SK-N-SH (cell line): ENCODE data around the gene ATRN. TPM values are rescaled to one million over a fixed set of nuclear protein-coding genes. Genes with fewer than 3 reads are reported as not detected.

Experiments used
- CTCF ChIA-PET: fragments of 300-600, 350-600 bp; formaldehyde crosslinking; extraction: SDS; loops from one replicate; lab custom pipeline; 2021; lab: Yijun Ruan, JAX
- POLR2A ChIA-PET: fragments of 350-600 bp; sonication (Branson Sonifier 250); formaldehyde crosslinking; extraction: SDS; loops from one replicate; lab custom pipeline; 2020; ENCODE audit warnings: antibody characterized with exemption, inconsistent platforms; lab: Yijun Ruan, JAX
- DNase-seq: peaks from one replicate; pipeline ENCODE4 v3.0.0; 2012
- H2AFZ ChIP-seq: fragments of 200-600 bp; sonication (generic); 2 replicates; pipeline ENCODE4 v1.8.1; 2016; ENCODE audit warnings: antibody characterized with exemption, mild to moderate bottlenecking, low read depth
- H3F3A ChIP-seq: fragments of 200-600 bp; sonication (generic); replicated peaks from 2 replicates; pipeline ENCODE3; 2016; ENCODE audit warnings: antibody characterized with exemption, mild to moderate bottlenecking; ENCODE audit not compliant: insufficient read depth
- H3K27ac ChIP-seq, 2 experiments: fragments of 200-500 bp in 1 of 2; fragments of 200-600 bp in 1 of 2; sonication (Bioruptor generic) in 1 of 2; sonication (generic), shearing (Covaris generic) in 1 of 2; 2 replicates each; pipeline versions ENCODE4 v1.5.1 to v1.6.1; 2014 to 2016; ENCODE audit warnings: low read depth in 2 of 2, inconsistent platforms in 1 of 2, low read length in 1 of 2, mild to moderate bottlenecking in 1 of 2, mixed read lengths in 1 of 2
- H3K27me3 ChIP-seq: fragments of 200-600 bp; sonication (generic), shearing (Covaris generic); 2 replicates; pipeline ENCODE4 v1.6.1; 2016; ENCODE audit warnings: mixed run types; ENCODE audit not compliant: insufficient read depth
- H3K36me3 ChIP-seq, 2 experiments: fragments of 200-500 bp in 1 of 2; fragments of 200-600 bp in 1 of 2; sonication (Bioruptor generic) in 1 of 2; sonication (generic) in 1 of 2; replicated peaks in 1 of 2; 2 replicates each; pipeline versions ENCODE3 to v1.5.1; 2014 to 2016; ENCODE audit warnings: low read length in 1 of 2, mild to moderate bottlenecking in 1 of 2; ENCODE audit not compliant: insufficient read depth in 2 of 2, control insufficient read depth in 1 of 2
- H3K4me1 ChIP-seq, 2 experiments: fragments of 200-500 bp in 1 of 2; fragments of 200-600 bp in 1 of 2; sonication (Bioruptor generic) in 1 of 2; sonication (generic), shearing (Covaris generic) in 1 of 2; 2 replicates each; pipeline versions ENCODE4 v1.5.1 to v1.6.1; 2014 to 2016; ENCODE audit warnings: low read depth in 1 of 2, low read length in 1 of 2, mixed run types in 1 of 2; ENCODE audit not compliant: insufficient read depth in 2 of 2, control insufficient read depth in 1 of 2
- H3K4me2 ChIP-seq: fragments of 200-600 bp; sonication (generic), shearing (Covaris generic); 2 replicates; pipeline ENCODE4 v1.6.1; 2017; ENCODE audit warnings: mixed run types
- H3K4me3 ChIP-seq, 2 experiments: fragments of 200-500 bp in 1 of 2; fragments of 200-600 bp in 1 of 2; sonication (Bioruptor generic) in 1 of 2; sonication (generic), shearing (Covaris generic) in 1 of 2; 2 replicates each; pipeline versions ENCODE4 v1.5.1 to v1.8.1; 2014 to 2016; ENCODE audit warnings: low read depth in 2 of 2, inconsistent platforms in 1 of 2, low read length in 1 of 2, mild to moderate bottlenecking in 1 of 2, mixed read lengths in 1 of 2, moderate library complexity in 1 of 2
- H3K79me2 ChIP-seq: fragments of 200-600 bp; sonication (generic); 2 replicates; pipeline ENCODE4 v1.8.1; 2017; ENCODE audit warnings: mild to moderate bottlenecking; ENCODE audit not compliant: insufficient read depth
- H3K9ac ChIP-seq: fragments of 200-600 bp; sonication (generic); 2 replicates; pipeline ENCODE4 v1.6.1; 2017; ENCODE audit warnings: mixed run types
- H3K9me2 ChIP-seq: fragments of 200-600 bp; sonication (generic); 2 replicates; pipeline ENCODE4 v1.6.1; 2017; ENCODE audit warnings: mixed run types
- H3K9me3 ChIP-seq: fragments of 200-600 bp; sonication (generic); 2 replicates; pipeline ENCODE4 v1.6.1; 2017; ENCODE audit warnings: mixed run types, mild to moderate bottlenecking, moderate library complexity
- H4K20me1 ChIP-seq: fragments of 200-600 bp; sonication (generic); 2 replicates; pipeline ENCODE4 v1.6.1; 2017; ENCODE audit warnings: mild to moderate bottlenecking, mixed run types; ENCODE audit not compliant: insufficient read depth
- CHD2 ChIP-seq: fragments of 150-350 bp; IDR thresholded peaks from 2 replicates; pipeline ENCODE4 v1.6.1; 2018; ENCODE audit warnings: low read length; ENCODE audit not compliant: partially characterized antibody
- CTCF ChIP-seq: fragments of 200-600 bp; sonication (generic); IDR thresholded peaks from 2 replicates; pipeline ENCODE4 v1.6.1; 2017; ENCODE audit warnings: antibody characterized with exemption, mild to moderate bottlenecking, moderate library complexity
- ELF1 ChIP-seq: IDR thresholded peaks from 2 replicates; pipeline ENCODE4 v1.4.0; 2012
- FOSL2 ChIP-seq: IDR thresholded peaks from 2 replicates; pipeline ENCODE4 v1.4.0; 2012; ENCODE audit warnings: low read depth, mild to moderate bottlenecking, moderate library complexity, borderline replicate concordance
- FOXJ3 ChIP-seq: sonication (generic); formaldehyde crosslinking; IDR thresholded peaks from 2 replicates; pipeline ENCODE4 v1.5.1; 2020; ENCODE audit warnings: mild to moderate bottlenecking, missing genetic modification reagents
- FOXM1 ChIP-seq: IDR thresholded peaks from 2 replicates; pipeline ENCODE4 v1.4.0; 2012; ENCODE audit warnings: low read depth, mild to moderate bottlenecking
- GABPA ChIP-seq: IDR thresholded peaks from 2 replicates; pipeline ENCODE4 v1.4.0; 2012; ENCODE audit warnings: low read depth, mild to moderate bottlenecking
- IRF3 ChIP-seq: fragments of 150-350 bp; IDR thresholded peaks from 2 replicates; pipeline ENCODE4 v1.6.1; 2016; ENCODE audit warnings: mild to moderate bottlenecking, low read depth, low read length
- JUND ChIP-seq: IDR thresholded peaks from 2 replicates; pipeline ENCODE4 v1.4.0; 2012
- MAX ChIP-seq: IDR thresholded peaks from 2 replicates; pipeline ENCODE4 v1.4.0; 2012; ENCODE audit warnings: low read depth
- MXI1 ChIP-seq: IDR thresholded peaks from 2 replicates; pipeline ENCODE4 v1.6.1; 2012; ENCODE audit warnings: mild to moderate bottlenecking, low read depth, low read length, improper control_type of control experiment
- NRF1 ChIP-seq: IDR thresholded peaks from 2 replicates; pipeline ENCODE4 v1.6.1; 2012; ENCODE audit warnings: low read depth, mild to moderate bottlenecking, low read length
- POLR2AphosphoS5 ChIP-seq: IDR thresholded peaks from 2 replicates; pipeline ENCODE4 v1.6.1; 2012; ENCODE audit warnings: low read depth, low read length
- RAD21 ChIP-seq: IDR thresholded peaks from 2 replicates; pipeline ENCODE4 v1.6.1; 2012; ENCODE audit warnings: mild to moderate bottlenecking, low read length
- RCOR1 ChIP-seq: fragments of 150-350 bp; IDR thresholded peaks from 2 replicates; pipeline ENCODE4 v1.6.1; 2017; ENCODE audit warnings: antibody characterized with exemption, low read length
- RFX5 ChIP-seq: IDR thresholded peaks from 2 replicates; pipeline ENCODE4 v1.6.1; 2012; ENCODE audit warnings: mild to moderate bottlenecking, improper control_type of control experiment, low read length
- RXRA ChIP-seq: IDR thresholded peaks from 2 replicates; pipeline ENCODE4 v1.4.0; 2012; ENCODE audit warnings: low read depth, mild to moderate bottlenecking, borderline replicate concordance
- SIN3A ChIP-seq: IDR thresholded peaks from 2 replicates; pipeline ENCODE4 v1.6.1; 2012; ENCODE audit warnings: low read depth, mild to moderate bottlenecking, low read length, moderate library complexity, borderline replicate concordance
- TAF1 ChIP-seq: IDR thresholded peaks from 2 replicates; pipeline ENCODE4 v1.6.1; 2012; ENCODE audit warnings: low read depth, mild to moderate bottlenecking, low read length, moderate library complexity, borderline replicate concordance
- TCF12 ChIP-seq: IDR thresholded peaks from 2 replicates; pipeline ENCODE4 v1.4.0; 2012
- USF1 ChIP-seq: IDR thresholded peaks from 2 replicates; pipeline ENCODE4 v1.4.0; 2012; ENCODE audit warnings: low read depth, borderline replicate concordance
- USF2 ChIP-seq: fragments of 150-350 bp; IDR thresholded peaks from 2 replicates; pipeline ENCODE4 v1.6.1; 2017; ENCODE audit warnings: antibody characterized with exemption, low read length, low read depth, borderline replicate concordance
- YY1 ChIP-seq: IDR thresholded peaks from 2 replicates; pipeline ENCODE4 v1.4.0; 2012; ENCODE audit warnings: low read depth, mild to moderate bottlenecking
- ZBTB33 ChIP-seq: IDR thresholded peaks from 2 replicates; pipeline ENCODE4 v1.4.0; 2012; ENCODE audit warnings: low read depth, borderline replicate concordance
- WGBS: methylation state at CpG from one replicate; pipeline ENCODE4 v1.1.6; 2017; ENCODE audit warnings: low lambda C conversion rate; 5-methylcytosine and 5-hydroxymethylcytosine counted together
- polyA plus RNA-seq, 3 experiments: library from polyadenylated mRNA; depleted of rRNA; stranded (reverse); fragments of >200 nt; gene quantifications; 2 replicates each; pipeline ENCODE4 v1.2.3, GENCODE V29; 2012

The ATRN gene
- polyA plus RNA-seq, 1 of the 3 experiments (the other 2 are of a cell fraction), result 33.8 TPM

- Histone ChIP-seq H2AFZ (no peak overlapping the region), H3K27ac (no peak overlapping the region), H3K36me3 (peaks cover 9 to 13% of the 10 kb centered on the region in 2 experiments), H3K4me3 (no peak overlapping the region), H3K4me1 (no peaks in the 10 kb centered on the region), H3K9me2 (no peaks in the 10 kb centered on the region), H4K20me1 (no peaks in the 10 kb centered on the region), H3K79me2 (0 out of 2 replicates have a peak, but pooled peaks cover 3% of the 10 kb centered on the region), H3K9ac (no peak overlapping the region), H3K4me2 (no peak overlapping the region), H3K9me3 (no peaks in the 10 kb centered on the region), H3F3A (no peaks in the 10 kb centered on the region), H3K27me3 (no peaks in the 10 kb centered on the region)
- CTCF ChIA-PET, result interaction anchor here (0.7 to 1.8 kb wide), 3 partner anchors 12 to 150 kb away, joined by 3 to 5 read pairs (median 3); no protein-coding TSS in a partner anchor
- POLR2A ChIA-PET, result no interaction called here
- 90% methylated on average over 1 of the region's 1 CpG for WGBS
- TF ChIP-seq FOXM1 (no peak), ELF1 (no peak), FOXJ3 (CRISPR knock-in tag) (no peak), RCOR1 (no peak), TCF12 (no peak), CHD2 (no peak), RXRA (no peak), CTCF (no peak), GABPA (no peak), POLR2AphosphoS5 (no peak), USF2 (no peak), JUND (no peak), YY1 (no peak), RFX5 (no peak), MAX (no peak), TAF1 (no peak), MXI1 (no peak)
- no peak for DNase-seq
Measured at GRCh38 chr20:3560578-3560977, 89.8 kb downstream of the ATRN start.

GRCh38 chr20:3563133-3563532, 92.3 kb downstream of the ATRN start:
- H3F3A ChIP-seq, result no peaks in the 10 kb centered on the region
- no peaks in the 10 kb centered on the region for H3K9me3 ChIP-seq
- H3K4me1 ChIP-seq, result no peaks in the 10 kb centered on the region
- 90% methylated on average over 3 of the region's 3 CpGs for WGBS
- H3K4me3 ChIP-seq, result no peak overlapping the region
- POLR2A ChIA-PET, result no interaction called here
- no peak overlapping the region for H3K27ac ChIP-seq
- no peaks in the 10 kb centered on the region for H4K20me1 ChIP-seq
- H3K36me3 ChIP-seq, result peaks cover 4 to 11% of the 10 kb centered on the region in 2 experiments
- H2AFZ ChIP-seq, result no peak overlapping the region
- H3K9ac ChIP-seq, result no peak overlapping the region
- H3K79me2 ChIP-seq, result 0 out of 2 replicates have a peak, but pooled peaks cover 1% of the 10 kb centered on the region
- no peaks in the 10 kb centered on the region for H3K9me2 ChIP-seq
- no peak overlapping the region for H3K4me2 ChIP-seq
- no peak for DNase-seq
- H3K27me3 ChIP-seq, result no peaks in the 10 kb centered on the region
- CTCF ChIA-PET, result interaction anchor here (0.5 to 4.4 kb wide), 53 partner anchors 8 to 925 kb away, joined by 3 to 45 read pairs (median 4); partner anchors contain the start of genes DNAAF9 and SIGLEC1
- no peak for TF ChIP-seq FOSL2
- no peak for TF ChIP-seq CHD2
- no peak for TF ChIP-seq GABPA
- TF ChIP-seq RAD21, result no peak
- TF ChIP-seq YY1, result no peak
- no peak for TF ChIP-seq TCF12
- no peak for TF ChIP-seq IRF3
- TF ChIP-seq NRF1, result no peak
- TF ChIP-seq ELF1, result no peak
- no peak for TF ChIP-seq SIN3A
- no peak for TF ChIP-seq USF1
- TF ChIP-seq ZBTB33, result no peak
- TF ChIP-seq FOXJ3 (CRISPR knock-in tag), result no peak
